DND-41 (cell line): Measurements from ENCODE around the gene ATP1A2.

Experiments
- EZH2 ChIP-seq: IDR thresholded peaks from 3 replicates; pipeline ENCODE4 v1.6.1; 2012; ENCODE audit warnings: borderline replicate concordance, low read depth, mild to moderate bottlenecking, moderate library complexity, low read length, inconsistent platforms; ENCODE audit not compliant: severe bottlenecking
- TF ChIP-seq, protein P1 (sequence below): IDR thresholded peaks from 2 replicates; pipeline ENCODE4 v1.5.1; 2012; ENCODE audit warnings: borderline replicate concordance, low read length, moderate library complexity, mild to moderate bottlenecking; ENCODE audit not compliant: poor library complexity, severe bottlenecking; ENCODE audit errors: extremely low read depth

DNA sequence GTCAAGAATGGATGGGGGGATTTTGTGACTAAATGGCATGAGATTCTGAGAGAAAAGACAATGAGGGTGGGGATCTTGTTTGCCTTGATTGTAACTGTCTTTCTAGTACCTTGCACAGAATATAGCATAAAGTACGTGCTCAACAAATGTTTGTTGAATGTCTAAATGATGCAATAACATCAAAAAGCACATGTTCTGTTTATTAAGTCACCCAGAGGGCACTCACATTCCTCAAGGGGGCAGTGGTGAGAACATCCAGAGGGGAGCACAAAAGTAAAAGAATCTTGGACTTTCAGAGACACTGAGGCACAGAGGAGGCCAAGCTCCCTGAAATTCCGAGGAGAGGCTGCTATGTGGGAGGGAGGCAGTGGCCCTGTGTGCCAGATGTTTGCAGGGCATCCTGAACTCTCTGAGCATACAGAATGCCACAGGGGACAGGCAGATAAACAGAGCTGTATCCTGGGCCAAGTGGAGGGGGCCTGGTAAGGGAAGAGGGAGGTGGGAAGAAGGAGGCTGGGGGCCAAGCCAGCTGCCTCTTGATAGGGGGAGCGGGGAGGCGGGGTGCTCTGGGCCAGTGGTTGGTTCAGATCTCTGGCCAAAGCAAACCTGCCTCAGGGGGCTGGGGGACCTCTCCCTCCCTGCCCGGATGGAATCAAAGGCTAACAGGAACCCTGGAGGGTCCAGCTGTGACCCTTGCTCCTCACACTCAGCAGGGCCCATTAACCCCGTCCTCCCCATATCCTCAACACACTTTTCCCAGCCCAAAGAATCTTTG lies 6.5 kb upstream of the ATP1A2 start:
- TF ChIP-seq, protein P1, sequence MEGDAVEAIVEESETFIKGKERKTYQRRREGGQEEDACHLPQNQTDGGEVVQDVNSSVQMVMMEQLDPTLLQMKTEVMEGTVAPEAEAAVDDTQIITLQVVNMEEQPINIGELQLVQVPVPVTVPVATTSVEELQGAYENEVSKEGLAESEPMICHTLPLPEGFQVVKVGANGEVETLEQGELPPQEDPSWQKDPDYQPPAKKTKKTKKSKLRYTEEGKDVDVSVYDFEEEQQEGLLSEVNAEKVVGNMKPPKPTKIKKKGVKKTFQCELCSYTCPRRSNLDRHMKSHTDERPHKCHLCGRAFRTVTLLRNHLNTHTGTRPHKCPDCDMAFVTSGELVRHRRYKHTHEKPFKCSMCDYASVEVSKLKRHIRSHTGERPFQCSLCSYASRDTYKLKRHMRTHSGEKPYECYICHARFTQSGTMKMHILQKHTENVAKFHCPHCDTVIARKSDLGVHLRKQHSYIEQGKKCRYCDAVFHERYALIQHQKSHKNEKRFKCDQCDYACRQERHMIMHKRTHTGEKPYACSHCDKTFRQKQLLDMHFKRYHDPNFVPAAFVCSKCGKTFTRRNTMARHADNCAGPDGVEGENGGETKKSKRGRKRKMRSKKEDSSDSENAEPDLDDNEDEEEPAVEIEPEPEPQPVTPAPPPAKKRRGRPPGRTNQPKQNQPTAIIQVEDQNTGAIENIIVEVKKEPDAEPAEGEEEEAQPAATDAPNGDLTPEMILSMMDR: peak; percentile 63
- TF ChIP-seq EZH2: no peak
